Mammary epithelial cell (primary cell): ENCODE data around the gene MEI4.

ENCODE experiments used
- EZH2 ChIP-seq: IDR thresholded peaks from 2 replicates; pipeline ENCODE4 v1.6.1; 2012; ENCODE audit warnings: low read length, inconsistent platforms, borderline replicate concordance
- TF ChIP-seq, protein P1 (sequence below), 2 donors: IDR thresholded peaks in 1 of 2; conservative IDR thresholded peaks in 1 of 2; 2 replicates each; pipeline ENCODE4 v1.5.1; 2011 to 2012; ENCODE audit warnings: inconsistent platforms in 2 of 2, low read length in 2 of 2, mild to moderate bottlenecking in 2 of 2, control low read depth in 1 of 2, low read depth in 1 of 2; ENCODE audit not compliant: insufficient read depth in 1 of 2; ENCODE audit errors: extremely low read depth in 1 of 2

DNA sequence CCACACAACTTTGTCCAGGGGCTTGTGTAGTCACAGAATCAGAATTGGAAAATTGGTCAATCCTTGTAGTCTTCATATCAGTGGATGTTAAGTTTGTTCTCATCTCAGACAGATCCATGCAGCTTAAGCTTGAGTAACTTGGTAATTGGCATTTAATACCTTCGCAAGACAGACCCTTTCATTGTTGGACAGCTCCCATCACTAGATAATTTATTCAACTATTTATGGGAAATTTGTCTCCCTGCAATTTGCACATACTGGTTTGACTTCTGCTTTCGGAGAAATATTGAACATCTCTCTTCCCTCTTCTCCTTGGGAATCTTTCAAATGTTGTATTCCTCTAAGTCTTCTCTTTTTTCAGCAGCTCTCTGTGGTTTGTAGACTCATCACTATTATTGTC lies 17.1 kb downstream of the MEI4 start:
- TF ChIP-seq, protein P1, sequence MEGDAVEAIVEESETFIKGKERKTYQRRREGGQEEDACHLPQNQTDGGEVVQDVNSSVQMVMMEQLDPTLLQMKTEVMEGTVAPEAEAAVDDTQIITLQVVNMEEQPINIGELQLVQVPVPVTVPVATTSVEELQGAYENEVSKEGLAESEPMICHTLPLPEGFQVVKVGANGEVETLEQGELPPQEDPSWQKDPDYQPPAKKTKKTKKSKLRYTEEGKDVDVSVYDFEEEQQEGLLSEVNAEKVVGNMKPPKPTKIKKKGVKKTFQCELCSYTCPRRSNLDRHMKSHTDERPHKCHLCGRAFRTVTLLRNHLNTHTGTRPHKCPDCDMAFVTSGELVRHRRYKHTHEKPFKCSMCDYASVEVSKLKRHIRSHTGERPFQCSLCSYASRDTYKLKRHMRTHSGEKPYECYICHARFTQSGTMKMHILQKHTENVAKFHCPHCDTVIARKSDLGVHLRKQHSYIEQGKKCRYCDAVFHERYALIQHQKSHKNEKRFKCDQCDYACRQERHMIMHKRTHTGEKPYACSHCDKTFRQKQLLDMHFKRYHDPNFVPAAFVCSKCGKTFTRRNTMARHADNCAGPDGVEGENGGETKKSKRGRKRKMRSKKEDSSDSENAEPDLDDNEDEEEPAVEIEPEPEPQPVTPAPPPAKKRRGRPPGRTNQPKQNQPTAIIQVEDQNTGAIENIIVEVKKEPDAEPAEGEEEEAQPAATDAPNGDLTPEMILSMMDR (conservative IDR thresholded peaks at IDR 0.05 in 1 of 2, IDR thresholded peaks at IDR 0.05 in 1 of 2; ENCODE audit: extremely low read depth in 1 of 2, insufficient read depth in 1 of 2, low read depth in 1 of 2, low read length in 2 of 2), result no peak
- no peak for TF ChIP-seq EZH2
